HepG2 (cell line): ENCODE measurements around the gene TSPYL1. TPM values are rescaled to one million over a fixed set of nuclear protein-coding genes. Genes with fewer than 3 reads are reported as not detected.

ENCODE experiments used
- AKNA ChIP-seq: sonication (generic); formaldehyde crosslinking; IDR thresholded peaks from 2 replicates; pipeline ENCODE4 v1.4.0; 2020; ENCODE audit warnings: missing genetic modification reagents, borderline replicate concordance
- BRD4 ChIP-seq: sonication (generic); formaldehyde crosslinking; IDR thresholded peaks from 2 replicates; pipeline ENCODE4 v1.4.0; 2020; ENCODE audit warnings: missing genetic modification reagents
- KLF16 ChIP-seq, 2 experiments: sonication (generic) in 1 of 2; formaldehyde crosslinking in 1 of 2; IDR thresholded peaks; 2 replicates each; pipeline versions ENCODE4 v1.6.1 to v1.8.0; 2016 to 2023; ENCODE audit warnings: missing genetic modification reagents in 2 of 2, missing compliant biosample characterization in 1 of 2
- MIER2 ChIP-seq: IDR thresholded peaks from 2 replicates; pipeline ENCODE4 v1.6.1; 2016; ENCODE audit warnings: missing biosample characterization, missing genetic modification reagents
- MTA3 ChIP-seq: sonication (generic); formaldehyde crosslinking; IDR thresholded peaks from 2 replicates; pipeline ENCODE4 v1.4.0; 2020; ENCODE audit warnings: missing genetic modification reagents
- NKX3-1 ChIP-seq: sonication (generic); formaldehyde crosslinking; IDR thresholded peaks from 2 replicates; pipeline ENCODE4 v1.5.0; 2020; ENCODE audit warnings: missing genetic modification reagents
- NR2F2 ChIP-seq: IDR thresholded peaks from 2 replicates; pipeline ENCODE4 v1.6.1; 2012; ENCODE audit warnings: low read depth, inconsistent platforms, borderline replicate concordance
- NR3C1 ChIP-seq: sonication (generic); formaldehyde crosslinking; IDR thresholded peaks from 2 replicates; pipeline ENCODE4 v1.4.0; 2020; ENCODE audit warnings: missing genetic modification reagents
- SAP130 ChIP-seq: IDR thresholded peaks from 2 replicates; pipeline ENCODE4 v1.6.1; 2016; ENCODE audit warnings: low read depth
- SIN3A ChIP-seq: IDR thresholded peaks from 2 replicates; pipeline ENCODE4 v1.6.1; 2011; ENCODE audit warnings: low read depth, mild to moderate bottlenecking, control low read depth, low read length, borderline replicate concordance
- SNAPC5 ChIP-seq: sonication (generic); formaldehyde crosslinking; IDR thresholded peaks from 2 replicates; pipeline ENCODE4 v1.8.1; 2023; ENCODE audit warnings: mild to moderate bottlenecking, missing genetic modification reagents, borderline replicate concordance
- STAT6 ChIP-seq: sonication (generic); formaldehyde crosslinking; IDR thresholded peaks from 2 replicates; pipeline ENCODE4 v1.4.0; 2020; ENCODE audit warnings: missing genetic modification reagents, mild to moderate bottlenecking, borderline replicate concordance
- YEATS2 ChIP-seq: sonication (generic); formaldehyde crosslinking; IDR thresholded peaks from 2 replicates; pipeline ENCODE4 v1.4.0; 2020; ENCODE audit warnings: missing genetic modification reagents, borderline replicate concordance
- ZNF333 ChIP-seq: sonication (generic); formaldehyde crosslinking; IDR thresholded peaks from 2 replicates; pipeline ENCODE4 v1.4.0; 2020; ENCODE audit warnings: mild to moderate bottlenecking, missing genetic modification reagents, borderline replicate concordance
- ZNF468 ChIP-seq: sonication (generic); formaldehyde crosslinking; IDR thresholded peaks from 2 replicates; pipeline ENCODE4 v1.8.0; 2022; ENCODE audit warnings: mild to moderate bottlenecking, moderate library complexity, missing genetic modification reagents
- ZNF619 ChIP-seq: sonication (generic); formaldehyde crosslinking; IDR thresholded peaks from 2 replicates; pipeline ENCODE4 v1.4.0; 2020; ENCODE audit warnings: mild to moderate bottlenecking, missing genetic modification reagents
- ZSCAN30 ChIP-seq: sonication (generic); formaldehyde crosslinking; IDR thresholded peaks from 2 replicates; pipeline ENCODE4 v1.5.0; 2020; ENCODE audit warnings: mild to moderate bottlenecking, missing genetic modification reagents
- polyA plus RNA-seq, 8 experiments: library from polyadenylated mRNA; depleted of rRNA in 3 of 8; stranded (reverse) in 7 of 8; unstranded in 1 of 8; fragments of >200 nt; fragmentation: Illumina TruSeq in 4 of 8; extraction: Trizol in 4 of 8; gene quantifications; 2 replicates each; pipeline versions ENCODE4 v1.2.1 to v1.2.3, GENCODE V29; 2011 to 2016; ENCODE audit warnings: low read depth in 4 of 8, missing spikeins in 1 of 8, mixed read lengths in 1 of 8; ENCODE audit not compliant: insufficient read depth in 1 of 8
- total RNA-seq, 5 experiments: library from RNA; depleted of rRNA; stranded (reverse); fragments of >200 nt; fragmentation: Illumina TruSeq; extraction: Trizol; gene quantifications; 2 replicates each; pipeline ENCODE4 v1.2.3, GENCODE V29; 2016; ENCODE audit warnings: low read depth in 1 of 5
- TF ChIP-seq, protein P1 (sequence below): sonication (generic); formaldehyde crosslinking; IDR thresholded peaks from 2 replicates; pipeline ENCODE4 v1.5.0; 2020; ENCODE audit warnings: missing genetic modification reagents
- TF ChIP-seq, protein P2 (sequence below): sonication (generic); formaldehyde crosslinking; IDR thresholded peaks from 2 replicates; pipeline ENCODE4 v1.8.1; 2023; ENCODE audit warnings: mild to moderate bottlenecking, missing genetic modification reagents

TSPYL1 gene
- total and polyA plus RNA-seq, 2 of the 13 experiments (the other 11 are each of a cell fraction or from before 2014, with no cell fraction given): 28.3 to 93.0 TPM

GRCh38 chr6:116253505-116254296 is 26.0 kb downstream of the TSPYL1 start, which contains the start of gene TSPYL4 (continued):
- TF ChIP-seq SNAPC5 (CRISPR knock-in tag) (no peak; the same call in 1 of the 2 replicates), MIER2 (CRISPR knock-in tag) (peak; percentile 62), BRD4 (CRISPR knock-in tag) (no peak), YEATS2 (CRISPR knock-in tag) (peak; percentile 94), MTA3 (CRISPR knock-in tag) (no peak), STAT6 (CRISPR knock-in tag) (no peak), ZNF333 (CRISPR knock-in tag) (peak; percentile 14; the same call in 1 of the 2 replicates), SAP130 (CRISPR knock-in tag) (peak; percentile 91), AKNA (CRISPR knock-in tag) (no peak), KLF16 (CRISPR knock-in tag; IDR thresholded peaks at IDR 0.05) (peak in 1 of 2 experiments; percentile 69; a peak in 1 of 4 replicates), NR2F2 (no peak), ZNF619 (CRISPR knock-in tag) (no peak), SIN3A (peak; percentile 68; the same call in 1 of the 2 replicates), ZSCAN30 (CRISPR knock-in tag) (no peak), NKX3-1 (CRISPR knock-in tag) (no peak), NR3C1 (CRISPR knock-in tag) (no peak), ZNF468 (CRISPR knock-in tag) (no peak)
- TF ChIP-seq, protein P1, sequence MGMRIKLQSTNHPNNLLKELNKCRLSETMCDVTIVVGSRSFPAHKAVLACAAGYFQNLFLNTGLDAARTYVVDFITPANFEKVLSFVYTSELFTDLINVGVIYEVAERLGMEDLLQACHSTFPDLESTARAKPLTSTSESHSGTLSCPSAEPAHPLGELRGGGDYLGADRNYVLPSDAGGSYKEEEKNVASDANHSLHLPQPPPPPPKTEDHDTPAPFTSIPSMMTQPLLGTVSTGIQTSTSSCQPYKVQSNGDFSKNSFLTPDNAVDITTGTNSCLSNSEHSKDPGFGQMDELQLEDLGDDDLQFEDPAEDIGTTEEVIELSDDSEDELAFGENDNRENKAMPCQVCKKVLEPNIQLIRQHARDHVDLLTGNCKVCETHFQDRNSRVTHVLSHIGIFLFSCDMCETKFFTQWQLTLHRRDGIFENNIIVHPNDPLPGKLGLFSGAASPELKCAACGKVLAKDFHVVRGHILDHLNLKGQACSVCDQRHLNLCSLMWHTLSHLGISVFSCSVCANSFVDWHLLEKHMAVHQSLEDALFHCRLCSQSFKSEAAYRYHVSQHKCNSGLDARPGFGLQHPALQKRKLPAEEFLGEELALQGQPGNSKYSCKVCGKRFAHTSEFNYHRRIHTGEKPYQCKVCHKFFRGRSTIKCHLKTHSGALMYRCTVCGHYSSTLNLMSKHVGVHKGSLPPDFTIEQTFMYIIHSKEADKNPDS: peak; percentile 63; the same call in 1 of the 2 replicates
- TF ChIP-seq, protein P2, sequence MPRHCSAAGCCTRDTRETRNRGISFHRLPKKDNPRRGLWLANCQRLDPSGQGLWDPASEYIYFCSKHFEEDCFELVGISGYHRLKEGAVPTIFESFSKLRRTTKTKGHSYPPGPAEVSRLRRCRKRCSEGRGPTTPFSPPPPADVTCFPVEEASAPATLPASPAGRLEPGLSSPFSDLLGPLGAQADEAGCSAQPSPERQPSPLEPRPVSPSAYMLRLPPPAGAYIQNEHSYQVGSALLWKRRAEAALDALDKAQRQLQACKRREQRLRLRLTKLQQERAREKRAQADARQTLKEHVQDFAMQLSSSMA (CRISPR knock-in tag): no peak
